LNCAP (cell line): ENCODE measurements around the gene EXOSC5.

Experiments used
- TF ChIP-seq, protein P1 (sequence below): fragments of 450-650 bp; IDR thresholded peaks from 2 replicates; pipeline ENCODE4 v1.5.1; 2017; ENCODE audit warnings: mild to moderate bottlenecking

The EXOSC5 gene

DNA sequence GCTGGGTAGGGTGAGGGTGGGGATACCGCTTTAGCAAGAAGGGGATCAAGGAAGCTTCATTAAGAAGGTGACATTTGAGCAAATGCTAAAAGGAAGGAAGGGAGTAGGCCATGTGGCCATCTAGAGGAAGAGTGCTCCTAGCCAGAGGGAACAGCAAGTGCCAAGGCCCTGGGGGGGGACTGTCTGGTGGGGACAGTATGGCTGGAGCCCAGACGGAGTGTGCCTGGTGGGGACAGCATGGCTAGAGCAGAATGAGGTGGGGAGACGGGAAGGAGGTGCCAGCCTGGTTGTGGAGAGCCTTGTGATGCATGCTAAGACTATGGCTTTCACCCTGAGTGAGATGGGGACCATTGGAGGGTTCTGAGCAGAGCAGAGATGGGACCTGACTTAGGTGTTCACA is 41.4 kb downstream of the EXOSC5 start:
- TF ChIP-seq, protein P1, sequence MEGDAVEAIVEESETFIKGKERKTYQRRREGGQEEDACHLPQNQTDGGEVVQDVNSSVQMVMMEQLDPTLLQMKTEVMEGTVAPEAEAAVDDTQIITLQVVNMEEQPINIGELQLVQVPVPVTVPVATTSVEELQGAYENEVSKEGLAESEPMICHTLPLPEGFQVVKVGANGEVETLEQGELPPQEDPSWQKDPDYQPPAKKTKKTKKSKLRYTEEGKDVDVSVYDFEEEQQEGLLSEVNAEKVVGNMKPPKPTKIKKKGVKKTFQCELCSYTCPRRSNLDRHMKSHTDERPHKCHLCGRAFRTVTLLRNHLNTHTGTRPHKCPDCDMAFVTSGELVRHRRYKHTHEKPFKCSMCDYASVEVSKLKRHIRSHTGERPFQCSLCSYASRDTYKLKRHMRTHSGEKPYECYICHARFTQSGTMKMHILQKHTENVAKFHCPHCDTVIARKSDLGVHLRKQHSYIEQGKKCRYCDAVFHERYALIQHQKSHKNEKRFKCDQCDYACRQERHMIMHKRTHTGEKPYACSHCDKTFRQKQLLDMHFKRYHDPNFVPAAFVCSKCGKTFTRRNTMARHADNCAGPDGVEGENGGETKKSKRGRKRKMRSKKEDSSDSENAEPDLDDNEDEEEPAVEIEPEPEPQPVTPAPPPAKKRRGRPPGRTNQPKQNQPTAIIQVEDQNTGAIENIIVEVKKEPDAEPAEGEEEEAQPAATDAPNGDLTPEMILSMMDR = no peak

DNA sequence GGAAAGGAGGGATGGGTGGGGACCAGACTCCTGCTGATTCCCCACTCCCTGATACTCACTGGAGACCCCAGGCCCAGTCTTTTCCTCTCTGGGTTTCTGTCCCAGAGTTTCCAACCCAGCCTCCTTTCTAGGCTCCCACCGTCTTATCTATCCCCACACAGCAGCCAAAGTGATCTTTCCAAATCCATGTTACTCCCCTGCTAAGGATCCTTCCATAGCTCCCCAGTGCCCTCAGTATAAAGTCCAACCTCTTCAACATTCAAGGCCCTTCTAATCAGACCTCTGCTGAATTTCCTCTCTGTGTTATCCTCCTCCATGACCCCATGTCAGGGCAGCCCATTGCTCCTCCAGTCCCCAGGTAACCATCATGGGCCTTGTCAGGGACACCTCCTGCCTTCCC is 42.1 kb downstream of the EXOSC5 start:
- TF ChIP-seq, protein P1 = no peak

DNA sequence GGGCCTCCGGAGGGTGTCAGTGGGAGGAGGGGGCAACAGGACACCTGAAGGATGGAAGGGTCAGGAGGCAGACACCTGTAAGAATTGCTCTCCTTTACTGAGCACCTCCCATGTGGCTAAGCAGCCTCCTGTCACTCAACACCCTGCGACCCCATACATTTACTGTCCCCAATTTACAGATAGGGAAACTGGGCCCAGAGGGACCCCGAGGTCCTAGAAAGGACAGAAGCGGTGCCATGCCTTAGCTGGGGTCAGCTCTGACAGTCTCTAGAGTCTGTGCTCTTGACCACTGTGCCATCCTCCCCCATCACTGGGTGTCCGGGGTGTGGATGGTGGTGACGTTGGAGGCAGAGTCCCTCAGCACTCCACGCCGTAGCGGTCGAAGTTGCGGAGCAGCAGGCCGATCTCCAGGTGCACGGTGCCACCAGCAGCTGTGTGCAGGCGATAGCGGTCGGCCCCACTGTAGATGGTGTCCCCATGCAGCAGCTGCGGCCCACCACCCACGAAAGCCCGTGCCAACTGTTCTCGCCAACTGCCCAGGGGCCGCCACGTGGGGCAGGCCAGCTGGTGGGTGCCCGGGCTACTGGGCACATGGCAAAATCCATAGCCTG is 42.7 kb downstream of the EXOSC5 start:
- TF ChIP-seq, protein P1 = no peak

DNA sequence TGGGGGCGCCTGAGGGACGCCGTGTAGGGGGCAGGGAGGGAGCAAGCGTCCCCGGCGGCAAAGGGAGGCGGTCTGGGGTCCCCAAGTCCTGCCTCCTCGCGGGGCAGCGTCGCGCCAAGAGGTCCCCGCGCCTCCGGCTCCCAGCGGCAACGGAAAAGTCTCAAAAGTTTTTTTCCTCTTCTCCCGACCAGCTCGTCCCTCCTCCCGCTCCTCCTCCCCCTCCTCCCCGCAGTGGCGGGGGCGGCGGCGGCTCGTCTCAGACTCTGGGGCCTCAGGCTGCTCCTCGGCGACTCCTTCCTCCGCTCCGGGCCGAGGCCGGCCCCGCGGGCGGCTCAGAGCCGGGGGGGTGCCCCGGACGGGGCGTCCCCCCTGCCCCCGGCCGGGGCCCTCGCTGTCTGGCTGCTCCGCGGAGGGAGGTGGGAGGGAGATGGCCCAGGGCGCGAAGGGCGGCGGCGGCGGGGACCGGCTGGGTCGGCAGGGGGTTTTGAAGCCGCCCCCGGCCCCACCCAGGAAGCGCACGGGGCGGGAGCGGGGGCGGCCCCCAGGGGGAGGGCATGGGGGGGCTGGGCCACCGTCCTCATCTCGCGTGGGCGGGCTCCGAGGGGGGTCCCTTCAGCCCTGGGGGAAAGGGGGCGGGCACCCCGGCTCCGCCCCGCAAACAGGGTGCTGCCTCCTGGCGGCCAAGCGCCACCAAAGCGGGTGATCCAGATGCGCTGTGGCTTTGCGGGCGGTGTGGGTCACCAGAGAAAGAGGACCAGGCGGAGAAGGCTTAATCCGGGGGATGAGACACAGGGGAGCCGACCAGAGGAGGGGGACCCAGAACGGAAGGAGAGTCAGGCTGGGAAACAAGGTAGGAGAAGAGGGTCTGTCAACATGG is 43.5 kb downstream of the EXOSC5 start, which contains the start of gene TGFB1:
Gene TGFB1, minus strand, starts transcription at position 457 of the 877 bp plus-strand sequence. CDS start 878 bp downstream, outside the sequence.
- TF ChIP-seq, protein P1 = peak; percentile 61

DNA sequence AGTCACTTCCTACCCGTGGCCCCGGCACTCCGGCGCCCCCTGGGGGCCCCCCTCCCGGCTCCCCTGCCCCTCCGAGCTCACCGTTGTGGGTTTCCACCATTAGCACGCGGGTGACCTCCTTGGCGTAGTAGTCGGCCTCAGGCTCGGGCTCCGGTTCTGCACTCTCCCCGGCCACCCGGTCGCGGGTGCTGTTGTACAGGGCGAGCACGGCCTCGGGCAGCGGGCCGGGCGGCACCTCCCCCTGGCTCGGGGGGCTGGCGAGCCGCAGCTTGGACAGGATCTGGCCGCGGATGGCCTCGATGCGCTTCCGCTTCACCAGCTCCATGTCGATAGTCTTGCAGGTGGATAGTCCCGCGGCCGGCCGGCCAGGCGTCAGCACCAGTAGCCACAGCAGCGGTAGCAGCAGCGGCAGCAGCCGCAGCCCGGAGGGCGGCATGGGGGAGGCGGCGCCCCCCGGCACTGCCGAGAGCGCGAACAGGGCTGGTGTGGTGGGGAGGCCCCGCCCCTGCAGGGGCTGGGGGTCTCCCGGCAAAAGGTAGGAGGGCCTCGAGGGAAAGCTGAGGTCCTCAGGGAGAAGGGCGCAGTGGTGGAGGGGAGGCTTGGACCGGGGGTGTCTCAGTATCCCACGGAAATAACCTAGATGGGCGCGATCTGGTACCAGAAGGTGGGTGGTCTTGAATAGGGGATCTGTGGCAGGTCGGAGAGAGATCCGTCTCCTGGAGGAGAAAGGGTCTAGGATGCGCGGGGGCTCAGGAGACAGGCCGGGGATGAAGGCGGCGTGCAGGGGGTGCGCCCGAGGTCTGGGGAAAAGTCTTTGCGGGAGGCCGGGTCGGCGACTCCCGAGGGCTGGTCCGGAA is 44.3 kb downstream of the EXOSC5 start:
- TF ChIP-seq, protein P1 = no peak

DNA sequence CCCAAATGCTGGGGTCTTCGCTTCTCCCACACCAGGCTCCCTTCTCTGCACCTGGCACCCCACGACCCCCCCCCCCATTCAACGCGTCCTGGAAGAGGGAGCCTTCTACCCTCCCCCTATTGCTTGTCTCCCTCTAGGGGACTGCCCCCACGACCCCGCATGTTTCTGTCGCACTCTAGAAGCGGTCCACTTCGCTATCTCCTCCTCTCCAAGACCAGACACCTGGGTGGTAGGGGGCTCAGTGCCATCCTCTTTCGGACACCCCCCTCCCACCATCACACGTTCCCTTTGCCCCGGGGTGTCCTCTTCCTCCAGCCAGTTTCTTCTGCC is 44.9 kb downstream of the EXOSC5 start:
- TF ChIP-seq, protein P1 = no peak

DNA sequence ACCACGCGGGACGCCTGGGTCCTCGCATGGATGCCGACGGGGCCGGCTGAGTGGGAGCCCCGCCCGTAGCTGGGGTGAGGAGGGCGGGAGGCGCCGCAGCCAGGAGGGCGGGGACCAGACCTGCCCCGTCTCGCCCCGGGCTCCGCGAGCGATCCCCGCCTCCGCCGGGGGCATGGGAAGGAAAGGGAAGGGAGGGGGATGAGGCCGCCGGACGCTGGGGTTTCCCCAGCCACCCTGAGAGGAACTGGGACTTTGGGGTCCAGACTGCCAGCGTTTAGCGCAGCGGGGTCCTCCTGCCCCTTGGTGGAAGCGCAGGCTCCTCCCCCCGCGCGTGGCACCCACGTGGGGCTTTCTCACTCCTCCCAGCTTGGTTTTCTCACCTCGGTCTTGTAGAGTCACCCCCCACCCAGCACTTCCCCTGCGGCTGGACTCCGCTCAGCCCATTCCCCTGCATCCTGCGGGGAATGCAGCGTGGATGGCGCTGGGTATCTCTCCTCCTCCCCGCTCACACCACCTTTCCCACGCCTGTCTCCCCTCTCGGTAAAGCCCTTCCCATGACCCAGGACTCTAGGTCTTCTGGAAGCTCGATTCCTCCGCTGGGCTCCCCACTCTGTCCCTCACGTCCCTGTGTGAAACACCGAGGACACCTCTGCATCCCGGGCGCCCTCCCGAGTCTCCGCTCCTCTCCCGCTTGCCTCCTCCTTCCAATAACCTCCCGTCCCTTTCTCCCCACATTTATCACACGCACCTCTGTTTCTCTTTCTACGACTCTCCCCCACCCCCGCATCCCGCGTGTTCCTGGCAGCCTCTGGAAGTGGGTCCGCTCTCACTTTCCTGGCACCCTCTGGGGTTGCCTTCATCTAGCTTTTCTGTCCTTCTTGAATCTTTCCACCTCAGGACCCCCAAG is 45.6 kb downstream of the EXOSC5 start:
- TF ChIP-seq, protein P1 = no peak
